HG03108 (cell line): Measurements from ENCODE around the gene FOXI3.

ENCODE experiments used
- ATAC-seq: cut with Tn5 transposase; IDR thresholded peaks from one replicate; pipeline ENCODE4 v1.9.1; 2021; ENCODE audit warnings: moderate library complexity; ENCODE audit not compliant: unreplicated experiment

Gene FOXI3

GRCh38 chr2:88452565-88452905, at the start of gene FOXI3:
FOXI3 (minus strand) TSS chr2:88452693; CDS start chr2:88452535, 158 bp downstream.
- no peak for ATAC-seq

- ATAC-seq, result no peak
These were observed 48.2 kb upstream of the FOXI3 start for GRCh38 chr2:88500691-88501090.

GRCh38 chr2:88499204-88499603, 46.7 kb upstream of the FOXI3 start:
- no peak for ATAC-seq

GRCh38 chr2:88493481-88493880, 41.0 kb upstream of the FOXI3 start:
- no peak for ATAC-seq

GRCh38 chr2:88492002-88492401, 39.5 kb upstream of the FOXI3 start:
- ATAC-seq, result no peak

GRCh38 chr2:88489181-88489580, 36.7 kb upstream of the FOXI3 start:
- no peak for ATAC-seq

GRCh38 chr2:88483200-88483599, 30.7 kb upstream of the FOXI3 start:
- ATAC-seq, result no peak

- no peak for ATAC-seq
These were observed 29.3 kb upstream of the FOXI3 start for GRCh38 chr2:88481691-88482336.

- no peak for ATAC-seq
These were observed 20.3 kb upstream of the FOXI3 start for GRCh38 chr2:88472811-88473210.

GRCh38 chr2:88471083-88471942, 18.8 kb upstream of the FOXI3 start:
- ATAC-seq, result no peak

- no peak for ATAC-seq
These were observed 17.0 kb upstream of the FOXI3 start for GRCh38 chr2:88469202-88470114.

- ATAC-seq, result no peak
These were observed 11.7 kb upstream of the FOXI3 start for GRCh38 chr2:88464153-88464552.

GRCh38 chr2:88458633-88459032, 6.1 kb upstream of the FOXI3 start:
- no peak for ATAC-seq

GRCh38 chr2:88452980-88453582, 588 bp upstream of the FOXI3 start:
- ATAC-seq, result no peak

GRCh38 chr2:88451811-88452564, 505 bp downstream of the FOXI3 start:
- no peak for ATAC-seq

GRCh38 chr2:88450925-88451810, 1.3 kb downstream of the FOXI3 start:
- no peak for ATAC-seq

- no peak for ATAC-seq
These were observed 2.3 kb downstream of the FOXI3 start for GRCh38 chr2:88450186-88450585.

- ATAC-seq, result no peak
These were observed 4.2 kb downstream of the FOXI3 start for GRCh38 chr2:88448248-88448647.

- no peak for ATAC-seq
These were observed 9.0 kb downstream of the FOXI3 start for GRCh38 chr2:88443353-88443938.
